ENCODE data around the gene IRF2BPL.

DNA sequence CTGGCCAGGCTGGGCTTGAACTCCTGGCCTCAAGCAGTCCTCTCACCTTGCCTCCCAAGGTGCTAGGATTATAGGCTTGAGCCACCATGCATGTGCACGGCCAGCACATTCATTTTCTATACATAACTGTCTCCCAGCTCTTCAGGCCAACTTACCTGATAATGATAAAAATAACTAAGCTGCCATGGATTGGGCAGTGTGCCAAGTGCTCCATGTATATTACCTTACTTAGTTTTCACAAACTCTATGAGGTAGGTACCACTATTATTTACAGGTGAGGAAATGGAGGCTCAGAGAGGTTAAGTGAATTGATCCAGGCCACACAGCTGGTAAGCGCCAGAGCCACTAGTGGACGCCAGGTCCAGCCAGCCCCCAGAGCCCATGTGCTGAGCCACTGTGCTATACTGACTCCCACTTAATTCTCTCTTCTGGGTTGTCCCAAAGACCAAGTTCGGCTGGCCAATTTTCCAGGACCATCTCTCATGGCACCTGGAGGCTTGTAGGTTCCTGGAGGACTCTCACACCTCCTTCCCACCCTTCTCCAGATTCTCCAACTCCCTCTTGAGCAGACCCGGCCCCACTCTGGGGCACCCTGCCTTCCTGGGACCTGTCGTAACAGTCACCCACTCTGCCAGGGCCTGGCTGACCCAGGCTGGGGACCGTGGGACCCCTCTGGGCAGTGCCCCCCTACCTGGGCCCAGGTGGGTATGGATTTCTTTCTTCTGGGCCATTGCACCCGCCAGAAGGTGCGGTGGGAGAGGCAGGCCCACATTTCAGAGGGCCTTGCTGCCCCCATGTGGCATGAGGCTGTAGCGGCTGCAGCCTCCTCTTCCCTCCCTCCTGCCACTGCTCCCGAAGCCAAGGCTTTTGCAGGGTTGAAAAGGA is 39.4 kb upstream of the IRF2BPL start:
- TF ChIP-seq CTCF (IDR thresholded peaks at IDR 0.05) (peak; percentile 75 to 94 (median 92)), POLR2A (IDR thresholded peaks at IDR 0.05) (no peak)

Measured in body of pancreas (tissue), 4 donors.